Fibroblast of lung (primary cell): ENCODE results near the gene PLXNA4. TPM values are rescaled to one million over a fixed set of nuclear protein-coding genes. Genes with fewer than 3 reads are reported as not detected.

ENCODE experiments used
- DNase-seq, 2 donors: peaks; one replicate each; pipeline versions ENCODE4 v3.0.0 to v3.0.0-alpha.2; 2010; ENCODE audit warnings: low read depth in 2 of 2
- H2AFZ ChIP-seq: 2 replicates; pipeline ENCODE4 v1.5.1; 2012; ENCODE audit warnings: low read length, control low read depth, inconsistent platforms
- H3K27ac ChIP-seq: 2 replicates; pipeline ENCODE4 v1.5.1; 2011; ENCODE audit warnings: low read length, control low read depth; ENCODE audit not compliant: insufficient read depth
- H3K27me3 ChIP-seq: 2 replicates; pipeline ENCODE4 v1.5.1; 2011; ENCODE audit warnings: mild to moderate bottlenecking, low read length; ENCODE audit not compliant: control insufficient read depth, insufficient read depth
- H3K36me3 ChIP-seq: 2 replicates; pipeline ENCODE4 v1.5.1; 2011; ENCODE audit warnings: low read length; ENCODE audit not compliant: control insufficient read depth, insufficient read depth
- H3K4me1 ChIP-seq: 2 replicates; pipeline ENCODE4 v1.5.1; 2011; ENCODE audit warnings: low read length; ENCODE audit not compliant: control insufficient read depth, insufficient read depth; ENCODE audit errors: extremely low read depth
- H3K4me2 ChIP-seq: 2 replicates; pipeline ENCODE4 v1.5.1; 2011; ENCODE audit warnings: low read length, control low read depth; ENCODE audit not compliant: insufficient read depth; ENCODE audit errors: extremely low read depth
- H3K4me3 ChIP-seq, 4 experiments: fragments of 200-600 bp in 1 of 4; sonication (generic) in 1 of 4; replicated peaks in 1 of 4; 2 replicates each; pipeline ENCODE4 v1.5.1; 2011 to 2016; ENCODE audit warnings: low read length in 4 of 4, low read depth in 3 of 4, mild to moderate bottlenecking in 3 of 4, control low read depth in 2 of 4, inconsistent platforms in 1 of 4, mixed read lengths in 1 of 4; ENCODE audit not compliant: insufficient read depth in 1 of 4; ENCODE audit errors: control extremely low read depth in 1 of 4
- H3K79me2 ChIP-seq: 2 replicates; pipeline ENCODE4 v1.5.1; 2012; ENCODE audit warnings: mild to moderate bottlenecking, low read length, inconsistent platforms; ENCODE audit not compliant: control insufficient read depth, insufficient read depth
- H3K9ac ChIP-seq: 2 replicates; pipeline ENCODE4 v1.5.1; 2011; ENCODE audit warnings: mild to moderate bottlenecking, low read length, control low read depth; ENCODE audit not compliant: insufficient read depth
- H3K9me3 ChIP-seq: 2 replicates; pipeline ENCODE4 v1.5.1; 2012; ENCODE audit warnings: low read depth, low read length; ENCODE audit not compliant: control insufficient read depth, insufficient read depth
- H4K20me1 ChIP-seq: 2 replicates; pipeline ENCODE4 v1.5.1; 2011; ENCODE audit warnings: low read length; ENCODE audit not compliant: control insufficient read depth, insufficient read depth; ENCODE audit errors: extremely low read depth
- CTCF ChIP-seq, 2 donors: IDR thresholded peaks in 1 of 2; conservative IDR thresholded peaks in 1 of 2; 1 replicate in 1 of 2; 2 replicates in 1 of 2; pipeline ENCODE4 v1.5.1; 2011 to 2012; ENCODE audit warnings: low read length in 2 of 2, control low read depth in 1 of 2, inconsistent platforms in 1 of 2, low read depth in 1 of 2, mild to moderate bottlenecking in 1 of 2
- EZH2 ChIP-seq: IDR thresholded peaks from 2 replicates; pipeline ENCODE4 v1.5.1; 2012; ENCODE audit warnings: low read length, control low read depth, mild to moderate bottlenecking; ENCODE audit errors: missing control alignments
- polyA plus RNA-seq, 2 donors: library from polyadenylated mRNA; depleted of rRNA in 1 of 2; stranded (reverse) in 1 of 2; unstranded in 1 of 2; fragments of >200 nt; gene quantifications; 2 replicates each; pipeline ENCODE4 v1.2.1, GENCODE V29; 2011 to 2012; ENCODE audit warnings: missing spikeins in 1 of 2
- total RNA-seq: library from RNA; depleted of rRNA; stranded (reverse); fragments of >200 nt; gene quantifications from 2 replicates; pipeline ENCODE4 v1.2.1, GENCODE V29; 2014

Gene PLXNA4
- total and polyA plus RNA-seq, 2 donors (not counting 1 experiment from before 2014, with no cell fraction given), result 1.2 to 1.5 TPM

- H3K36me3 ChIP-seq, result no peaks in the 10 kb centered on the region
- H3K4me3 ChIP-seq, result no peak overlapping the region
- TF ChIP-seq CTCF (conservative IDR thresholded peaks at IDR 0.05 in 1 of 2, IDR thresholded peaks at IDR 0.05 in 1 of 2; ENCODE audit: low read depth in 1 of 2, low read length in 2 of 2) (no peak), EZH2 (no peak)
- H4K20me1 ChIP-seq, result no peaks in the 10 kb centered on the region
- DNase-seq, result no peak
- H3K79me2 ChIP-seq, result no peaks in the 10 kb centered on the region
- H3K9ac ChIP-seq, result no peak overlapping the region
- no peak overlapping the region for H3K27ac ChIP-seq
- H3K27me3 ChIP-seq, result no peaks in the 10 kb centered on the region
- peaks cover 2% of the 10 kb centered on the region for H3K4me1 ChIP-seq
- H3K4me2 ChIP-seq, result no peak overlapping the region
- no peaks in the 10 kb centered on the region for H3K9me3 ChIP-seq
- no peak overlapping the region for H2AFZ ChIP-seq
These were observed 187.6 kb downstream of the PLXNA4 start for GRCh38 chr7:132388688-132389087.

- no peak for DNase-seq
- no peak overlapping the region for H3K27ac ChIP-seq
- no peak for TF ChIP-seq EZH2
- no peak for TF ChIP-seq CTCF (conservative IDR thresholded peaks at IDR 0.05 in 1 of 2, IDR thresholded peaks at IDR 0.05 in 1 of 2; ENCODE audit: low read depth in 1 of 2, low read length in 2 of 2)
These were observed 188.7 kb downstream of the PLXNA4 start for GRCh38 chr7:132387596-132387995.

GRCh38 chr7:132386201-132386681 is 190.0 kb downstream of the PLXNA4 start:
- Histone ChIP-seq H3K36me3 (no peaks in the 10 kb centered on the region), H3K4me1 (peaks cover 2% of the 10 kb centered on the region), H3K9me3 (no peaks in the 10 kb centered on the region), H4K20me1 (no peaks in the 10 kb centered on the region), H3K27ac (no peak overlapping the region), H3K27me3 (no peaks in the 10 kb centered on the region), H3K9ac (no peak overlapping the region), H3K4me3 (no peak overlapping the region), H3K79me2 (no peaks in the 10 kb centered on the region), H3K4me2 (no peak overlapping the region), H2AFZ (no peak overlapping the region)
- peak in 1 of 2 donors; percentile 75 for DNase-seq
- TF ChIP-seq CTCF (conservative IDR thresholded peaks at IDR 0.05 in 1 of 2, IDR thresholded peaks at IDR 0.05 in 1 of 2; ENCODE audit: low read depth in 1 of 2, low read length in 2 of 2) (no peak), EZH2 (no peak)

More at GRCh38 chr7:132387596-132387995, 188.7 kb downstream of the PLXNA4 start:
- Histone ChIP-seq H3K36me3 (no peaks in the 10 kb centered on the region), H3K27me3 (no peaks in the 10 kb centered on the region), H3K9me3 (no peaks in the 10 kb centered on the region), H3K4me3 (no peak overlapping the region), H3K4me1 (peaks cover 2% of the 10 kb centered on the region), H3K4me2 (no peak overlapping the region), H3K79me2 (no peaks in the 10 kb centered on the region), H3K9ac (no peak overlapping the region), H2AFZ (no peak overlapping the region), H4K20me1 (no peaks in the 10 kb centered on the region)
